HG03354 (cell line): ENCODE measurements around the gene RAPGEF2.
"Not testable (repeated sequence)": the region's sequence is repeated elsewhere in the genome, so short reads cannot be mapped to it uniquely, and the experiment has no call there.

Experiments
- ATAC-seq: cut with Tn5 transposase; IDR thresholded peaks from one replicate; pipeline ENCODE4 v1.9.1; 2021; ENCODE audit warnings: mild to moderate bottlenecking; ENCODE audit not compliant: unreplicated experiment, poor library complexity, severe bottlenecking

Gene RAPGEF2

DNA sequence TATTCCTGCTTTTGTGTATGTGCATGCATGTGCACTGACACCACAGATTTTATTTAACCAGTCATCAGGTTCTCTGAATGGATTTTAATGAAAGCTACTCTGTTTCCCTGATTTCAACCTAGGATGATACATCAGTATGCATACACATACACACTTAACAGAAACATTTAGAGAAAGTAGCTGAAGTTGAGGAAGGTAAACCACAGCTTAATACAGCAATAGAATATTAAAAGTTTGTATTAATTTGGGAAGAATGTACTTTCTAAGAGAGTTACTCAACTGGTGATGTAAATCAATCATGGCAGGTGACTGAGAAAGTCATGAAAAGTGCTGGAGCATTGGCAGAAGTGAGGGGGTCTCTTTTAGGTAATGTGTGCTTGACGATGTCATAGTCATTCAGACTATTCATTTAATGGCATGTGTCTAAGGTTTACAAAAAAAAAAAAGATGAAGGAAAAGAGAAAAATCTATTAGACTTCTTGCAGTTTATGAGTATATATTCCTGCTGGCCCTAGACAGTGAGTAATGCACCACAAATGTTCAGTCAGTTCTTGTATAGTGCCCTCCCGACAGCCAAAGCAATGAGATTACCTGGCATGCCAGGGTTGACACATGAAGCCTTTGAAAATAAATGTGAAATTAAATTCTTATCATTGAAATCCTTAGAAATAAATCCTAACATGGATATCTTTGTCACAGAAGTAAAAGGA, 187.6 kb downstream of the RAPGEF2 start:
- no peak for ATAC-seq

DNA sequence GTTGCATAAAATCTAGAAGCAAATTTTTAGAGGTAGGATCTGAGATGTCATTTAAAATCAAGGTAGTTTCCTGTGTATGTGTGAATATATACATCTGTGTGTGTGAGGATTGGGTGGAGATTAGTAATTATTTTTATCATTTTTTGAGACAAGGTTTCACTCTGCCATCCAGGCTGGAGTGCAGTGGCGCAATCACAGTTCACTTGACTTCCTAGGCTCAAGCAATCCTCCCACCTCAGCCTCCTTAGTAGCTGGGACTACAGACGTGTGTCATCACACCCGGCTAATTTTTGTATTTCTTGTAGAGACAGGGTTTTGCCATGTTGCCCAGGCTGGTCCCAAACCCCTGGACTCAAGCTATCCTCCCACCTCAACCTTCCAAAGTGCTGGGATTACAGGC, 188.3 kb downstream of the RAPGEF2 start:
- ATAC-seq = no peak

DNA sequence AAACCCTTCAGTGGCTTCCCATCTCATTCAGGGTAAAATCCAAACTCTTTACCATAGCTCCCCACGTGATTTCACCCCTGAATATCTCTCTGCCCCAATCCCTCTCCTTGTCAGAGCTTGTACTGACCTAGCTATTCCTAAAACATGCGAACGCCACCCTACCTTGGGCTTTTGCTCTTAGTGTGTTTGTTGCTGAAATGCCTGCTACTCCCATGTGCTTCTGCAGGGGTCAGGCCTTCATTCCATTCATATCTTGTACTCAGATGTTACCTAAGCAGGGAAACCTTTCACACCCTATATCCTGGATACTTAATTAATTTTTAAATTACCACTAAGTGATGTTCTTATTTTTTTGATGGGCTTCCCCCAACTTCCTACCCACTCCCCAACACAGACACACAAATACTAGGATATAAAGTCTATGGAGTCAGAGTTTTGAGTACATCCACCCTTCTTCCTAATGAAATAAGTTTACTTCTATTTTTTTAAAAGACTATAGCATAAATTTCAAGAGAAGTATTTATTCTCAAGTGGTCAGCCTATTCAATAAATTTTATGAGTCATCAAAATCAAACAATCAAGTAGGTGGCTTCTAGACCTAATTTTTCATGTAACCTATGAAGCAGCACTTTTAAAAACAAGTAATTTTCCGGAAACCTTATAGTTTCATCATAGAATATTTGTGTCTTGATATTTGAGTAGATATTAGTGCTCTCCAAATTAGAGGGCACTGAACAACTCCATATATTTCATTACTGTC, 189.4 kb downstream of the RAPGEF2 start:
- ATAC-seq = no peak

DNA sequence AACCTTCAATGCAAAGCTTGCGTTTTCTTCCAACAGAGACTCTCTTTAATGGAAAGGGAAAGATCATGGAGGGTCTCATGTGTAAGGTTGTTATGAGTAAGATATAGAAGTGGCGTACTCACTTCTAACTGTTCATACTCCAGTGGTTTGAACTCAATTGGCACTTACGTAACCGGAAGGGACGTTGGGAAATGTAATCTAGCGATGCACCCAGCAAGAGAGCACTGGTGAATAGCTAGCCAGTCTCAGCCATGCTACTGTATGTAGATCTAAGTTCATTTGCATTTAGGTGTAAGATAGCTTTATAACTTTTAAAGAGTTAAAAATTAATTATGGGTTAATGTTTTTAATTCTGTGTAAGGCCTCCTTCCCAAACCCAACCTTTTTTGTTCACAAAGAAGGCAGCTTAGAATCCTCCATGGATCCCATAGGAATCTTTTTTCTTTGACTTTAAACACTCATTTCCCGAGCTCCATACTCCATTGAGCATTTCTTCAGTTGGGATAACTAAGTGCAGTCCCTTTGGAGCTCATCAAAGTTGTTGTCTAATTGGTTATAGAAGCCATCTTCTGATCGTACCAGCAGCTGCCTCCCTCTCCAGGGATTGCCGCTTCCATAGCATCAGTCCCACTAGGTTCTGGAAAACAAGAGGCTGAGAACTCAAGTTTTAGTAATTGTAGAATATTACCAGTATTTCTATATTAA, 191.1 kb downstream of the RAPGEF2 start:
- ATAC-seq = no peak

DNA sequence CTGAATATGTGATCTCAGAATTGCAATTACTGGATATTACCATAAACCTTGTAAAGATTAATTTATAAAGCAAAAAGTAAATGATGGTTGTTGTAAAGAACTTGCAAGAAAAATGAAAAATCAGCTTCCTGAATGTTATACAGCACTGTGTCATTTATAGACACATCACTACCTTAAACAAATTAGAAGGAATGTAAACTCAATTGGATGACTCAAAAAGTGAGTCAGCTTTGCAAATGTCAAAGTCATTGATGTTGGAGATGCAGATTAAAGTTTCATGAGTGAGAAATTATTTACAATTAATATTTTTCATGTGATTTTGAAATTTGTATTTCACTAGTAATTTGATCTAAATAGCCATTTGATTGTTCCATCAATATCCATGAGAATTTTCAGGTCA, 193.2 kb downstream of the RAPGEF2 start:
- ATAC-seq = no peak

DNA sequence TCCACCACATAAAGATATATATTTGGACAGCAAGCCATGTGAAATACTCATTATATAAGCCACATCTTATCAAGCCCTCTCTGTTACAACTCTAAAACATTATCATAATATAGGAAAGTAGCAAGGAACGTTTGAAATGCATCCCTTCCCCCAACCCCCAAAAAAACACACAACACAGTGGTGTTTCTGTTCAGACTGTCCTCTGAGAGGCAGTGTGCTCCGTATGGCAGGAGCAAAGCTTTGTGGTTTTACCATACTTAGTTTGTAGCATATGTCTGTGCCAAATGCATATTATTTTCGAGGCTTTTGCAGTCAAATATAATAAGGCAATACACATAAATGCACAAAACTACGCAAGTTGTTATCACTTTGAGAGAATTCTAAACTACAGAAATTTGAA, 194.2 kb downstream of the RAPGEF2 start:
- no peak for ATAC-seq

DNA sequence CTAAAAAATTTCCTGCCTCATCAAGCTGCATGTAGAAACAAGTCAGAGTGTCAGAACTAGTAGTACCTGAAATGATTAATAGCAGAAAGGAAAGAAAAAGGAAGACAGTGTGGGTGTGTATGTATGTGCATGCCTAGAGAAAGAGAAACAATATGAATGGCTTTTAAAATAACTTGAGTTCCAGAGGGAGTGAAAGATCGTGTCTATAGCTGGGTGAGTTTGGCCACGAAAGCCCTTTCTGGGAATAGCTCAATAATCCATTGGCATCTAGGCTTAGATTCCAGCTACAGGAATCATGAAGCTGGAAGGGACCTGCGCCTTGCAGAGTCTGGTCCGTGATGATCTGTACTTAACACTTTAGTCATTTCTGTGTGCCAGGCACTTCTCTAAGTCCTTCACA, 195.6 kb downstream of the RAPGEF2 start:
- ATAC-seq = peak; percentile 80

DNA sequence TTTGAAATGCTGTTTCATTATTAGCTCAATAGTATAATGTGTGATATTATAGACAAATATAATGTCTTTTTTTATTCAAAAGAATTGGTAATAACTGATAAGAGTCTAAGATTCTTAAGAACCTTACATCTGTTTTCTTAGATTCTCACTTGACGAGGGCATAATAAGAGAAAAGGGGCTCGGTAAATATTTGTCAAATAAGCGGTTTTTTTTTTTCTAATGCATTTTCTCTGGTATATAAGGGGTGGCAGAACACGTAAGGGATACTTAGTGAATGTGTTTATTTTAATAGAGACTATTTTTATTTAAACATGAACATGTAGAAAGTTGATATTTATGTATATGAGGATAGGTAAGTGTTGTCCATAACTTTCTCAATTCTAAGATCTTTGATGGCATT, 200.6 kb downstream of the RAPGEF2 start:
- no peak for ATAC-seq

DNA sequence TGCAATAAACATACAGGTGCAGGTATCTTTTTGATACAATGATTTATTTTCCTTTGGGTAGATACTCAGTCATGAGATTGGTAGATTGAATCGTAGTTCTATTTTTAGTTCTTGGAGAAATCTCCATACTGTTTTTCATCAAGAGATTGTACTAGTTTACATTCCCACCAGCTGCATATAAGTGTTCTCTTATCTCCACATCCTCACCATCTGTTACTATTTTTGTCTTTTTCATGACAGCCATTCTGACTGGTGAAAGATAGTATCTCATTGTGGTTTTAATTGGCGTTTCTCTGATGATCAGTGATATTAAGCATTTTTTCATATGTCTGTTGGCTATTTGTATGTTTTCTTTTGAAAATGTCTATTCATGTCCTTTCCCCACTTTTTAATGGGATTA, 202.2 kb downstream of the RAPGEF2 start:
- ATAC-seq = no peak

DNA sequence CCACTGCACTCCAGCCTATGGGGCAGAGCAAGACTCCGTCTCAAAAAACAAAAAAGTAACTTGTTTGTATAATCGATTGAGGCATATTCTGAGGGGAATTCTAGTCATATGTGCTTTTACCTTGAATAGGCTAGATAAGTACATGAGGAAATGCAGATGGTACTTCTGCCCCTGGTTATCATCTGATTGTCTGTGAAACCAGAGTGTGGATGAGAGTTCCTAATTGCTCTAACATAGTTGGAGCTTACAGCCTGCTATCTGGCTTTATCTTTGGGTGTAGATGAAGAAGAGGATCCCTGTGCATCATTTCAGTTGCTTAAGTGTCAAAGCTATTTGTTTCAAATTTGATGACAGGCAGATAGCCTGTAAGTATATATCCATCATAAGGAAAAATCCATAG, 205.1 kb downstream of the RAPGEF2 start:
- no peak for ATAC-seq

DNA sequence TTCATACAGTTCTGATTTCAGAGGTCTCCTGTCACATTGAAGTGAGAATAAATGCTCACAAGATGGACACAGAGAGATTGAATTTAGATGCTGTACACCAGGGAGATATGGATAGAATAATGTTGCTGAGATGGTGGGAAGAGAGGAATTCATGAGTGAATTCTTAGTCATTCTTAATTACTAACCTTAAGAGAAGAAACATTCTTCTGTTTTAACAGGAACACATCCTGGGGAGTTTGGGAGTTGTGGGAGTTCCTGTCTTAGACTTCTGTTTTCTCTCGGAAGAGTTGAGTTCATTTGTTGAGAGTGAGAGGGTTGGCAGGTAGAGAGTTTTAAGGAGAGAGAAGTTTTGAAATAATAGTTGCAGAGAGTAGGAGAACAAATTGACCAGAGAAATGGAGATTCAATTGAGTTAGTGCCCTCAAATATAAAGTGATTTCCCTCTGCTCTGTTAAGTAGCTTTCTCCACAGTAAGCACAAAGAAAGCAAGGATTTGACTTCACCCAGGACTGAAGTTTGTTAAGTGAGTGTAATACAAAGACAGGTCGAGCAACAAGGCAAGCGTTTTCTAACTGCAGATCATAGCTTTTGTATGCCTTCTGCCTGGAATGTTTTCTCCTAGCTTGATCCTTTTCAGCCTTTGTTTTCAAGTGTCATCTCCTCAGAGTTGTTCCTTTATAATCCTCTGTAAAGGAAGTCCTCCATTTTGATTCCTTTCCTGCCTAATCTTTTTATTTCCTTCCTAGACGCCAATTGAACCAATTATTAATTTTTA, 205.9 kb downstream of the RAPGEF2 start:
- ATAC-seq = no peak

DNA sequence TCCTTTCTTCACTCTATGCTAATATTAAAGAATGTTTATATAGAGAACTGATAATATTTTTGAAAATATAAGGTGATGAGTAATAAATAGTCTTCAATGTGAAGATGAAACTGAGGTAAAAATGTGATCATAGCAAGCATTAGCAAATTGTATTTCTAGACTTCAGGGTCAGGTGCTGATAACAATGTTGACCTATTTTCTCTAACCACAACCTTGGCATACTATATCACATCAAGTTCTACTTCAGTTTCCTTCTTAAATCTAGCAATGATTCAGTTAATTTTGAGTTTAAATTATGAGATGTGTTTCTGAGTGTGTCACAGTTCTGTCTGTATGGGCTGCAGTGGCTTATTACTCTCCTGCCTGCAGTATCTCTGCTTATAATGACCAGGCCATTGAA, 209.4 kb downstream of the RAPGEF2 start:
- ATAC-seq = no peak

DNA sequence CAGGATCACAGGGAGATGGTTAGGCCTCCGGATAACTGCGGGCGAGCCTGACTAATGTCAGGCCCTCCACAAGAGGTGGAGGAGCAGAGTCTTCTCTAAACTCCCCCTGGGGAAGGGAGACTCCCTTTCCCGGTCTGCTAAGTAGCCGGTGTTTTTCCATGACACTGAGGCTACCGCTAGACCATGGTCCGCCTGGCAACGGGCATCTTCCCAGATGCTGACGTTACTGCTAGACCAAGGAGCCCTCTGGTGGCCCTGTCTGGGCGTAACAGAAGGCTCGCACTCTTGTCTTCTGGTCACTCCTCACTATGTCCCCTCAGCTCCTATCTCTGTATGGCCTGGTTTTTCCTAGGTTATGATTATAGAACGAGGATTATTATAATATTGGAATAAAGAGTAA, 213.0 kb downstream of the RAPGEF2 start:
- ATAC-seq = not testable (repeated sequence)

DNA sequence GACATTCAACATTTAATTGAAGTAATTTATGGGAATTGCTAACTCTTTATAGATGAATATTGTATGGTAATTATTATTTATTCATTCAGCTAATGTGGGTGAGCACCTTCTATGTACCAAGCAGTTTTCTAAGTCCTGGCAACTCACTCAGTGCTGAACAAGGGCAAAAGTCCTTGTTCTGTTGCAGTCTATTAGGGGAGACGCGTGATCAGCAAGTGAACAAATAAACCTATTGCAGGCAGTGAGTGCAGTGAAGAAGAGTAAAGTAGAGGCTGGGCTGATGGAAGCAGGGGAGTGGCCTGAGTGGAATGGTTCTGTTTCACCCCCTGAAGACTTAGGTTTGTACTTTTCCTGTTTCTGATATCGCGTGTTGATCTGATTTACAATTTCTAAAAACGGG, 214.3 kb downstream of the RAPGEF2 start:
- ATAC-seq = no peak

DNA sequence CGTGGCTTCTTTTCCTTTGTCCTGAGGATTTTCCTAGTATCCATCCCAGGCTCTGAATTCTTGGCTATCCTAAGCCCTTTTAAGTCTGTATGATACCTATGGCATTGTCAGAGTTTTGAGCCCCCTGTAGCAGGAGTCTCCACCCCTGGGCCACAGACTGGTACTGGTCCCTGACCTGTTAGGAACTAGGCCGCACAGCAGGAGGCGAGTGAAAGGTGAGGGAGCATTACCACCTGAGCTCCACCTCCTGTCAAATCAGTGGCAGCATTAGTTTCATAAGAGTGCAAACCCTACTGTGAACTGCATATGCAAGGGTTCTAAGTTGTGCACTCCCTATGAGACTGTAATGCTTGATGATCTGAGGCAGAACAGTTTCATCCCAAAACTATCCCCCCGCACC, 216.1 kb downstream of the RAPGEF2 start:
- no peak for ATAC-seq

DNA sequence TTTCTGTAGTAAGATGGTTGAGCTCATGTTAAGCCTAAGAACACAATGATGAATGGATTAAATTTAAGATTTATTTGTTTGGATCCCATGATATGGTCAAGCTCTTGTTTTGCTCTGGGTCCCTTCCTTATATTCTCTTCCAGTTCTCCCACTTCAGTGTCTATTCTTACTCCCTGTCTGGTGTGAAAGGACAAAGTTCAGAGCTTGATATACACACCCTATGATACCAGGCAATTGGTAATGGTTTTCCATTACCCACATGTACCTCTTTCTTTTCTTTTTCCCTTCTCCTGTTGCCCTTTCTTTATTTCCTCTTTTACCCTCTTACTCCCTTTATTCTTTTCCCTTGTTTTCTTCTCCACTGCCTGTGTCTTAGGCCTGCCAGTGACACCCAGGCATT, 223.6 kb downstream of the RAPGEF2 start:
- ATAC-seq = no peak

DNA sequence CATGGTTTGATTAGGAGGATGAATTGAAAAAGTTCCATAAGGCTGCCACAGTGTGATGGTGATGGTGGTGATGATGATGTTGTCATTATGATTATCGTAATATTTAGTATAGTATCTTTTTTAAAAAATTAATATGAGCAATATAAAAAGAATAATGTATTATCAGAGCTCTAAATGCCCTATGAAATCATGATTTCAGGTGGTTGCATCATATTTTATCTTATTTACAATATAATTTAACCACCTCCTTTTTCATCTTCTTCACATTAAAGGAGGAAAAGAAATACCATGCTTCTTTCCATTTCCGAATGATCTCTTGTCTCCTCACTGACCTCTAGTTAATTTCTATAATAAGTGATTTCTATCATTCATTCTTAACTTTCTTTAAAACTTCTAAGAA, 225.9 kb downstream of the RAPGEF2 start:
- no peak for ATAC-seq

DNA sequence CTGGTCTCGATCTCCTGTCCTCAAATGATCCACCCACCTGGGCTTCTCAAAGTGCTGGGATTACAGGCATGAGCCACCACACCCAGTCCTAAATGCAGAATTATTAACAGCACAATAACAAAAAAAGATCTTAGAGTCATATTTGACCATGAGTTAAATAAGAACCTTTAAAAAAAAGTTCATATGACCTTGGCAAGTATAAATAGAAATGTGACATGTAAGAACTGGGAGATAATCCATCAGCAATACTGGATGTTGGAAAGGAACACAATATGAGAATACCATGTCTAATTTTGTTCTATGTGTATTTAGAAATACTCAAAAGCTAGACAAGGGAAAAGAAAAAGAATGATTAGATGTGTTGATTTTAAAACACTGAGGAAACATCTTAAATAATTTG, 231.6 kb downstream of the RAPGEF2 start:
- ATAC-seq = no peak

DNA sequence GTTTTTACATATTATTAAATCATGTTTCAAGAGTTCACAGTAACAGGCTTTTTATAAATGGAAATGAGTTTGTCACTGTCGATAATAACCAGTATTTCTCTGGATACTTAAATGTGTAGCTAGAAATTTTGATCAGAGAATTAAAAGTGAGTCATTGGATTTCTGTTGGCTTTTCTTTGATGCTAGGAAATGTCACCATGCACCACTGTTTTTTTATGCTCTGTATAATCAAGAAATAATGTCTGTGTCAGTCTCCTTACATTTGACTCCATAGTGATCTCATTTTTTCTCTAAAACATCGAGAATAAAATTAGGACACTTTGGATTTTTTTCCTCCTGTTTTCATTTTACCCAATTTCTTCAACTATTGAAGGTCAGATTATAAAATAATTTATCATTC, 234.2 kb downstream of the RAPGEF2 start:
- no peak for ATAC-seq

DNA sequence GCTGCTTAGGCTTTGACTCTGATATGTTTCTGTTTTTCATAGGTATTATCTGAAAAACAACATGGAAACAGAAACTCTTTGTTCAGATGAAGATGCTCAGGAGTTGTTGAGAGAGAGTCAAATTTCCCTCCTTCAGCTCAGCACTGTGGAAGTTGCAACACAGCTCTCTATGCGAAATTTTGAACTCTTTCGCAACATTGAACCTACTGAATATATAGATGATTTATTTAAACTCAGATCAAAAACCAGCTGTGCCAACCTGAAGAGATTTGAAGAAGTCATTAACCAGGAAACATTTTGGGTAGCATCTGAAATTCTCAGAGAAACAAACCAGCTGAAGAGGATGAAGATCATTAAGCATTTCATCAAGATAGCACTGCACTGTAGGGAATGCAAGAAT, 238.6 kb downstream of the RAPGEF2 start:
- ATAC-seq = no peak
